Pericardium fibroblast (primary cell): Measurements from ENCODE around the gene MRPL22. TPM values are rescaled to one million over a fixed set of nuclear protein-coding genes. Genes with fewer than 3 reads are reported as not detected.

ENCODE experiments used
- total RNA-seq: library from RNA; depleted of rRNA; stranded (reverse); fragments of >200 nt; gene quantifications from 2 replicates; pipeline ENCODE4 v1.2.3, GENCODE V29; 2015

The MRPL22 gene
- 12.0 and 35.9 TPM in 2 replicates for total RNA-seq

GRCh38 chr5:154940772-154941620 is at the start of gene MRPL22:
Gene MRPL22, plus strand, starts transcription at chr5:154941073. Its CDS starts 38 bp downstream, at chr5:154941111.

GRCh38 chr5:154937718-154938466 is 3.0 kb upstream of the MRPL22 start, which contains the start of gene GEMIN5:
Gene GEMIN5, minus strand, starts transcription at chr5:154938211. Its CDS starts 78 bp downstream, at chr5:154938133.

GRCh38 chr5:155013526-155013925 is 72.7 kb downstream of the MRPL22 start, which contains the start of gene KIF4B:
Gene KIF4B, plus strand, starts transcription at chr5:155013755. Its CDS starts 105 bp downstream, at chr5:155013860.

Other genes with a start within 250 kb of the MRPL22 start
- gene LARP1, start 185.7 kb upstream of the MRPL22 start, total RNA-seq = 77.5 and 101 TPM in 2 replicates
- 6.7 and 13.7 TPM in 2 replicates for gene FAXDC2, start 90.5 kb upstream of the MRPL22 start, total RNA-seq
- 54.9 and 59.7 TPM in 2 replicates for gene CNOT8, start 82.4 kb upstream of the MRPL22 start, total RNA-seq
- 8.6 and 10.7 TPM in 2 replicates for gene GEMIN5, start 2.9 kb upstream of the MRPL22 start, total RNA-seq
- under 0.01 TPM in 1 of 2 replicates, not detected in the other for gene KIF4B, start 72.7 kb downstream of the MRPL22 start, total RNA-seq